HEK293 (cell line): Measurements from ENCODE around the gene WHRN.

ENCODE experiments used
- BCL11A ChIP-seq: fragments of 450-650 bp; formaldehyde crosslinking; IDR thresholded peaks from 2 replicates; pipeline ENCODE4 v1.5.1; 2016; ENCODE audit warnings: low read depth, missing biosample characterization, missing genetic modification characterization
- BCL6B ChIP-seq: fragments of 450-650 bp; formaldehyde crosslinking; IDR thresholded peaks from 2 replicates; pipeline ENCODE4 v1.5.1; 2017; ENCODE audit warnings: missing biosample characterization, missing genetic modification characterization
- KLF1 ChIP-seq: fragments of 450-650 bp; formaldehyde crosslinking; IDR thresholded peaks from 2 replicates; pipeline ENCODE4 v1.5.1; 2016; ENCODE audit warnings: missing biosample characterization, missing genetic modification characterization
- KLF16 ChIP-seq: fragments of 450-650 bp; formaldehyde crosslinking; IDR thresholded peaks from 2 replicates; pipeline ENCODE4 v1.5.1; 2017; ENCODE audit warnings: missing biosample characterization, missing genetic modification characterization
- KLF7 ChIP-seq: fragments of 450-650 bp; formaldehyde crosslinking; IDR thresholded peaks from 2 replicates; pipeline ENCODE4 v1.5.1; 2016; ENCODE audit warnings: missing biosample characterization, missing genetic modification characterization, borderline replicate concordance
- KLF8 ChIP-seq: fragments of 450-650 bp; formaldehyde crosslinking; IDR thresholded peaks from 2 replicates; pipeline ENCODE4 v1.5.1; 2016; ENCODE audit warnings: missing biosample characterization, missing genetic modification characterization
- MEIS1 ChIP-seq: sonication (generic); formaldehyde crosslinking; IDR thresholded peaks from 2 replicates; pipeline ENCODE4 v1.8.1; 2022; ENCODE audit warnings: missing genetic modification reagents, mild to moderate bottlenecking, borderline replicate concordance
- MZF1 ChIP-seq: fragments of 450-650 bp; formaldehyde crosslinking; IDR thresholded peaks from 2 replicates; pipeline ENCODE4 v1.5.1; 2017; ENCODE audit warnings: missing biosample characterization, missing genetic modification characterization, borderline replicate concordance
- SALL2 ChIP-seq: fragments of 450-650 bp; formaldehyde crosslinking; IDR thresholded peaks from 2 replicates; pipeline ENCODE4 v1.5.0; 2017; ENCODE audit warnings: missing biosample characterization, mild to moderate bottlenecking, missing genetic modification characterization, borderline replicate concordance
- YY1 ChIP-seq: fragments of 450-650 bp; formaldehyde crosslinking; IDR thresholded peaks from 2 replicates; pipeline ENCODE4 v1.5.1; 2018; ENCODE audit warnings: missing biosample characterization, missing genetic modification characterization
- ZEB2 ChIP-seq: fragments of 450-650 bp; formaldehyde crosslinking; IDR thresholded peaks from 2 replicates; pipeline ENCODE4 v1.5.1; 2016; ENCODE audit warnings: missing biosample characterization, missing genetic modification characterization
- ZNF133 ChIP-seq: fragments of 450-650 bp; formaldehyde crosslinking; IDR thresholded peaks from 2 replicates; pipeline ENCODE4 v1.5.1; 2016; ENCODE audit warnings: missing biosample characterization, missing genetic modification characterization
- ZNF184 ChIP-seq: fragments of 450-650 bp; IDR thresholded peaks from 2 replicates; pipeline ENCODE4 v1.5.1; 2018; ENCODE audit warnings: missing biosample characterization, mild to moderate bottlenecking, missing genetic modification characterization
- ZNF214 ChIP-seq: fragments of 450-650 bp; formaldehyde crosslinking; IDR thresholded peaks from 2 replicates; pipeline ENCODE4 v1.5.1; 2017; ENCODE audit warnings: missing biosample characterization, mild to moderate bottlenecking, missing genetic modification characterization, borderline replicate concordance
- ZNF248 ChIP-seq: fragments of 450-650 bp; formaldehyde crosslinking; IDR thresholded peaks from 2 replicates; pipeline ENCODE4 v1.5.1; 2017; ENCODE audit warnings: missing biosample characterization, missing genetic modification characterization
- ZNF26 ChIP-seq: fragments of 450-650 bp; formaldehyde crosslinking; IDR thresholded peaks from 2 replicates; pipeline ENCODE4 v1.5.1; 2016; ENCODE audit warnings: missing biosample characterization, missing genetic modification characterization
- ZNF311 ChIP-seq: fragments of 450-650 bp; formaldehyde crosslinking; IDR thresholded peaks from 2 replicates; pipeline ENCODE4 v1.5.1; 2017; ENCODE audit warnings: missing biosample characterization, missing genetic modification characterization, borderline replicate concordance
- ZNF324 ChIP-seq: fragments of 450-650 bp; formaldehyde crosslinking; IDR thresholded peaks from 2 replicates; pipeline ENCODE4 v1.5.1; 2016; ENCODE audit warnings: missing biosample characterization, missing genetic modification characterization
- ZNF335 ChIP-seq: fragments of 450-650 bp; formaldehyde crosslinking; conservative IDR thresholded peaks from 2 replicates; pipeline ENCODE4 v1.5.1; 2016; ENCODE audit warnings: missing biosample characterization, missing genetic modification characterization
- ZNF354C ChIP-seq: fragments of 450-650 bp; formaldehyde crosslinking; IDR thresholded peaks from 2 replicates; pipeline ENCODE4 v1.5.1; 2016; ENCODE audit warnings: missing biosample characterization, missing genetic modification characterization, low read depth, borderline replicate concordance
- ZNF394 ChIP-seq: fragments of 450-650 bp; formaldehyde crosslinking; IDR thresholded peaks from 2 replicates; pipeline ENCODE4 v1.5.1; 2016; ENCODE audit warnings: missing biosample characterization, missing genetic modification characterization, mild to moderate bottlenecking, moderate library complexity, borderline replicate concordance
- ZNF48 ChIP-seq: fragments of 450-650 bp; formaldehyde crosslinking; IDR thresholded peaks from 2 replicates; pipeline ENCODE4 v1.5.1; 2016; ENCODE audit warnings: missing biosample characterization, missing genetic modification characterization
- ZNF514 ChIP-seq: fragments of 450-650 bp; formaldehyde crosslinking; IDR thresholded peaks from 2 replicates; pipeline ENCODE4 v1.5.1; 2016; ENCODE audit warnings: missing biosample characterization, missing genetic modification characterization
- ZNF521 ChIP-seq: fragments of 450-650 bp; formaldehyde crosslinking; IDR thresholded peaks from 2 replicates; pipeline ENCODE4 v1.5.1; 2017; ENCODE audit warnings: missing biosample characterization, mild to moderate bottlenecking, missing genetic modification characterization
- ZNF585B ChIP-seq: fragments of 450-650 bp; formaldehyde crosslinking; IDR thresholded peaks from 2 replicates; pipeline ENCODE4 v1.5.1; 2016; ENCODE audit warnings: missing biosample characterization, missing genetic modification characterization
- ZNF600 ChIP-seq: fragments of 450-650 bp; formaldehyde crosslinking; IDR thresholded peaks from 2 replicates; pipeline ENCODE4 v1.5.1; 2016; ENCODE audit warnings: missing biosample characterization, missing genetic modification characterization
- ZNF626 ChIP-seq: fragments of 450-650 bp; sonication (Bioruptor Pico); formaldehyde crosslinking; IDR thresholded peaks from 2 replicates; pipeline ENCODE4 v1.5.1; 2018; ENCODE audit warnings: missing biosample characterization, missing genetic modification characterization, inconsistent platforms
- ZNF639 ChIP-seq: fragments of 450-650 bp; formaldehyde crosslinking; IDR thresholded peaks from 2 replicates; pipeline ENCODE4 v1.5.1; 2016; ENCODE audit warnings: missing biosample characterization, missing genetic modification characterization
- ZNF677 ChIP-seq: fragments of 450-650 bp; IDR thresholded peaks from 2 replicates; pipeline ENCODE4 v1.5.0; 2018; ENCODE audit warnings: missing biosample characterization, mild to moderate bottlenecking, missing genetic modification characterization, moderate library complexity
- ZNF701 ChIP-seq: fragments of 450-650 bp; formaldehyde crosslinking; IDR thresholded peaks from 2 replicates; pipeline ENCODE4 v1.5.1; 2016; ENCODE audit warnings: missing biosample characterization, missing genetic modification characterization
- ZNF776 ChIP-seq: fragments of 450-650 bp; formaldehyde crosslinking; IDR thresholded peaks from 2 replicates; pipeline ENCODE4 v1.5.0; 2017; ENCODE audit warnings: missing biosample characterization, missing genetic modification characterization, borderline replicate concordance
- ZSCAN18 ChIP-seq: fragments of 450-650 bp; formaldehyde crosslinking; IDR thresholded peaks from 2 replicates; pipeline ENCODE4 v1.5.1; 2016; ENCODE audit warnings: missing biosample characterization, missing genetic modification characterization
- ZSCAN30 ChIP-seq: fragments of 450-650 bp; IDR thresholded peaks from 2 replicates; pipeline ENCODE4 v1.5.1; 2018; ENCODE audit warnings: missing biosample characterization, mild to moderate bottlenecking, missing genetic modification characterization, moderate library complexity

WHRN gene

GRCh38 chr9:114551750-114552685 lies 46.7 kb upstream of the WHRN start (continued):
- TF ChIP-seq BCL6B (no peak), ZNF248 (no peak), KLF8 (tag by site-specific recombination) (peak; percentile 14; the same call in 1 of the 2 replicates), ZEB2 (tag by site-specific recombination) (peak; percentile 61; the same call in 1 of the 2 replicates), ZNF214 (tag by site-specific recombination) (no peak), ZNF600 (tag by site-specific recombination) (peak; percentile 83), YY1 (tag by site-specific recombination) (no peak), ZNF184 (tag by site-specific recombination) (no peak), ZNF26 (tag by site-specific recombination) (no peak), KLF16 (tag by site-specific recombination) (no peak), KLF7 (tag by site-specific recombination) (no peak), ZNF133 (tag by site-specific recombination) (no peak), ZSCAN18 (no peak), ZSCAN30 (no peak), MZF1 (tag by site-specific recombination) (no peak), ZNF354C (tag by site-specific recombination) (no peak), ZNF677 (tag by site-specific recombination) (no peak), BCL11A (tag by site-specific recombination) (peak; percentile 77), KLF1 (tag by site-specific recombination) (no peak), ZNF335 (tag by site-specific recombination) (peak; percentile 25; the same call in 1 of the 2 replicates), ZNF514 (tag by site-specific recombination) (no peak), MEIS1 (CRISPR knock-in tag) (peak; percentile 73; the same call in 1 of the 2 replicates), SALL2 (no peak), ZNF521 (tag by site-specific recombination) (no peak), ZNF311 (no peak), ZNF394 (tag by site-specific recombination) (no peak), ZNF324 (no peak), ZNF626 (no peak), ZNF701 (tag by site-specific recombination) (no peak), ZNF585B (tag by site-specific recombination) (no peak), ZNF639 (peak; percentile 54), ZNF48 (tag by site-specific recombination) (no peak), ZNF776 (no peak)
